WERI-Rb-1 (cell line): ENCODE data around the gene PROCR.
"Not testable (repeated sequence)": the region's sequence is repeated elsewhere in the genome, so short reads cannot be mapped to it uniquely, and the experiment has no call there.

Source experiments
- DNase-seq: peaks from one replicate; pipeline ENCODE4 v3.0.0-alpha.2; 2020
- H3K27ac ChIP-seq: fragments of 250-450 bp; sonication (Bioruptor Pico); 2 replicates; pipeline ENCODE4 v1.5.1; 2020; ENCODE audit warnings: mild to moderate bottlenecking, moderate library complexity
- H3K27me3 ChIP-seq: fragments of 250-450 bp; sonication (Bioruptor Pico); 2 replicates; pipeline ENCODE4 v1.5.1; 2021; ENCODE audit warnings: mild to moderate bottlenecking, low read depth, moderate library complexity; ENCODE audit not compliant: insufficient read depth, severe bottlenecking
- H3K36me3 ChIP-seq: fragments of 250-450 bp; sonication (Bioruptor Pico); 2 replicates; pipeline ENCODE4 v1.5.1; 2020; ENCODE audit warnings: mild to moderate bottlenecking, moderate library complexity
- H3K4me3 ChIP-seq: 2 replicates; pipeline ENCODE4 v1.5.1; 2011; ENCODE audit warnings: low read depth, mild to moderate bottlenecking, control low read depth, low read length
- H3K9me3 ChIP-seq: fragments of 250-450 bp; sonication (Bioruptor Pico); 2 replicates; pipeline ENCODE4 v1.5.1; 2021; ENCODE audit warnings: mild to moderate bottlenecking, moderate library complexity; ENCODE audit not compliant: severe bottlenecking
- TF ChIP-seq, protein P1 (sequence below): IDR thresholded peaks from 2 replicates; pipeline ENCODE4 v1.5.1; 2011; ENCODE audit warnings: low read depth, mild to moderate bottlenecking, control low read depth, inconsistent platforms, low read length

PROCR gene

DNA sequence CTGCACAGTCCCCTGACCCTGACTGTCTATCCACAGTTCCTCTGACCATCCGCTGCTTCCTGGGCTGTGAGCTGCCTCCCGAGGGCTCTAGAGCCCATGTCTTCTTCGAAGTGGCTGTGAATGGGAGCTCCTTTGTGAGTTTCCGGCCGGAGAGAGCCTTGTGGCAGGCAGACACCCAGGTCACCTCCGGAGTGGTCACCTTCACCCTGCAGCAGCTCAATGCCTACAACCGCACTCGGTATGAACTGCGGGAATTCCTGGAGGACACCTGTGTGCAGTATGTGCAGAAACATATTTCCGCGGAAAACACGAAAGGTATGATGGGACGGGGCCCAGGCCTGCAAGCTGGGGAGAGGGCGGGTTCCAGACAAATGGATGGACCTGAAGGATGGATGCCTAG is 4.3 kb downstream of the PROCR start:
- TF ChIP-seq, protein P1, sequence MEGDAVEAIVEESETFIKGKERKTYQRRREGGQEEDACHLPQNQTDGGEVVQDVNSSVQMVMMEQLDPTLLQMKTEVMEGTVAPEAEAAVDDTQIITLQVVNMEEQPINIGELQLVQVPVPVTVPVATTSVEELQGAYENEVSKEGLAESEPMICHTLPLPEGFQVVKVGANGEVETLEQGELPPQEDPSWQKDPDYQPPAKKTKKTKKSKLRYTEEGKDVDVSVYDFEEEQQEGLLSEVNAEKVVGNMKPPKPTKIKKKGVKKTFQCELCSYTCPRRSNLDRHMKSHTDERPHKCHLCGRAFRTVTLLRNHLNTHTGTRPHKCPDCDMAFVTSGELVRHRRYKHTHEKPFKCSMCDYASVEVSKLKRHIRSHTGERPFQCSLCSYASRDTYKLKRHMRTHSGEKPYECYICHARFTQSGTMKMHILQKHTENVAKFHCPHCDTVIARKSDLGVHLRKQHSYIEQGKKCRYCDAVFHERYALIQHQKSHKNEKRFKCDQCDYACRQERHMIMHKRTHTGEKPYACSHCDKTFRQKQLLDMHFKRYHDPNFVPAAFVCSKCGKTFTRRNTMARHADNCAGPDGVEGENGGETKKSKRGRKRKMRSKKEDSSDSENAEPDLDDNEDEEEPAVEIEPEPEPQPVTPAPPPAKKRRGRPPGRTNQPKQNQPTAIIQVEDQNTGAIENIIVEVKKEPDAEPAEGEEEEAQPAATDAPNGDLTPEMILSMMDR = no peak

DNA sequence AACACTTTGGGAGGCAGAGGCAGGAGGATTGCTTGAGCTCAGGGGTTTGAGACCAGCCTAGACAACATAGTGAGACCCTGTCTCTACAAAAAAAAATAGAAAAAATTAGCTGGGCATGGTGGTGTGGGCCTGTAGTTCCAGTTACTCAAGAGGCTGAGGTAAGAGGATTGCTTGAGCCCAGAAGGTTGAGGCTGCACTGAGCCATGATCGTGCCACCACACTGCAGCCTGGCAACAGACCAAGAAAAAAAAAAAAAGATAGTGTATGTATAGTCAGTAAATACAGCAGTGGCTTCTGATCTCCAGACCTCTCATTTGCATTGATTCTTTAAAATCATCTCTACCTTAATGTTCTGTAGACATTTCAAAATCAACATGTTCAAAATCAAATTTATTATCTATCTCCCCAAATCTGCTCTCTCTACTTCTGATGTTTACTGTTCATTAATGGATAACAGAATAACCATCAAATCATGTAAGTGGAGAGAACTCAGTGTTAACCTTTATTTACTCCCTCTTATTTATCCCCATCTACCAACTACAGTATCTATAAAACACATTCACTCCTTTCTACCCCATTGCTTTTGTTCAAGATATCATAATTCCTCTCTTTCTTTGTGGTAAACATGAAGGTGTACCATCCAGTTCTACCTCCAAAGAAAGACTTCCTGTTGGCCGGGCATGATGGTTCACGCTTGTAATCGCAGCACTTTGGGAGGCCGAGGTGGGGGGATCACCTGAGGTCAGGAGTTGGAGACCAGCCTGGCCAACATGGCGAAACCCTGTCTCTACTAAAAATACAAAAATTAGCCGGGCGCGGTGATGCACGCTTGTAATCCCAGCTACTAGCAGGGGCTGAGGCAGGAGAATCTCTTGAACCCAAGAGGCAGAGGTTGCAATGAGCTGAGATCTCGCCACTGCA is 7.7 kb downstream of the PROCR start:
- H3K4me3 ChIP-seq = no peak overlapping the region
- peaks cover 26% of the 10 kb centered on the region for H3K36me3 ChIP-seq
- DNase-seq = no peak
- no peaks in the 10 kb centered on the region for H3K27me3 ChIP-seq
- H3K27ac ChIP-seq = no peak overlapping the region
- TF ChIP-seq, protein P1 = no peak
- peaks cover 3% of the 10 kb centered on the region for H3K9me3 ChIP-seq

More for the DNA sequence above, 4.3 kb downstream of the PROCR start:
- Histone ChIP-seq H3K36me3 (peaks cover 28% of the 10 kb centered on the region), H3K9me3 (no peaks in the 10 kb centered on the region), H3K27me3 (no peaks in the 10 kb centered on the region), H3K4me3 (no peak overlapping the region), H3K27ac (no peak overlapping the region)
- DNase-seq = no peak

DNA sequence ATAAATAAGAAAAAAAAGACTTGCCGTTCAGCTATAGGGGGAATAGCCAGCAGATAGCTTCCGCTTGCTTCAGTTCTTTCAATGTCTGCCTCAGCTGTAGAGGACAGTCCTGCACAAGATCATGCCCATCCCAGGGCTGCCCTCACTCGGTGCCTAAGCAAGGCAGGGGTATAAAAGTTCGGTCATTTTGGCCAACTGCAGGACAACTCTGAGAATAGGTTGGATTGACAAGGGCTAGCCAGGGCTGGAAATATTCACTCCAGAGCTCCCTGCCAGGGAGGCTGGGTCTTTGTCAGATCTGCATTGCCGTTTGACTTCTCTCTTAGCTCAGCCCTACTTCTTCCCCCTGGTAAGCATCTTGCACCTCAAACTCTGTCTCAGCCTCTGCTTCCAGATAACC is 8.4 kb downstream of the PROCR start:
- Histone ChIP-seq H3K36me3 (peaks cover 24% of the 10 kb centered on the region), H3K4me3 (no peak overlapping the region), H3K9me3 (peaks cover 3% of the 10 kb centered on the region), H3K27me3 (no peaks in the 10 kb centered on the region), H3K27ac (no peak overlapping the region)
- TF ChIP-seq, protein P1 = no peak
- DNase-seq = no peak

DNA sequence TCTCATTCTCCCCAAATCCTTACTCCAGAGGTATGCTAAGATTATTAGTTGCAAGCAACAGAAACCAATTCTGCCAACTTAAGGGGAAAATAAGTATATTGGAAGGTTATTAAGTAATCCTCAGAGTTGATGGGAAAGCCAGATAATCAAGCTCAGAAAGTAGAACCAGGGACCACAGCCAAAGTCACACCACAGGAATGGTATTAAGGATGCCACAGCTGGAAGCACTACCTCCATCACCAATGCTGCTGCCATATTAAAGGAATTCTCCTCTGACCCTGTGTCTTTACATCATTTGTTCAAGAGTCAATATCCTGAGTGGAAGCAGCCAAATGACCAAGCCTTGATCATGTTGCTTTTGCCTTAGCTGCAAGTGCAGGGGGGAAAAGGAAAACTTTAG is 9.9 kb downstream of the PROCR start:
- TF ChIP-seq, protein P1 = no peak
- Histone ChIP-seq H3K27me3 (no peaks in the 10 kb centered on the region), H3K36me3 (peaks cover 15% of the 10 kb centered on the region), H3K4me3 (no peak overlapping the region), H3K9me3 (peaks cover 3% of the 10 kb centered on the region), H3K27ac (no peak overlapping the region)
- no peak for DNase-seq

DNA sequence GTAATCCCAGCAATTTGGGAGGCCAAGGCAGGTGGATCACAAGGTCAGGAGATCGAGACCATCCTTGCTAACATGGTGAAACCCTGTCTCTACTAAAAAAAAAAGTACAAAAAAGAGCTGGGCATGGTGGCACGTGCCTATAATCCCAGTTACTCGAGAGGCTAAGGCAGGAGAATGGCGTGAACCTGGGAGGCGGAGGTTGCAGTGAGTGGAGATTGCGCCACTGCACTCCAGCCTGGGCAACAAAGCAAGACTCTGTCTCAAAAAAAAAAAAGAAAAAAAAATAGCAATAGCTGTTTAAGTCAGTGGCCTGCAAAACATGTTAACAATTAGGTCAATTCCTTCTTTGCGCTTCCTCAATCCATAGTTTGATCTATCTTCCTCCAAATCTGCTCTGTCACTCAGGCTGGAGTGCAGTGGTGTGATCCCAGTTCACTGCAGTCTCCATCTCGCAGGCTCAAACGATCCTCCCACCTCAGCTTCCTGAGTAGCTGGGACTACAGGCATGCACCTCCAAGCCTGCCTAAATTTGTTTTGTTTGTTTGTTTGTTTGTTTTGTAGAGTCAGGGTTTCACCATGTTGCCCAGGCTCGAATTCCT is 14.9 kb downstream of the PROCR start:
- H3K4me3 ChIP-seq, H3K9me3 ChIP-seq, H3K27ac ChIP-seq, H3K36me3 ChIP-seq, DNase-seq, H3K27me3 ChIP-seq: not testable (repeated sequence)

DNA sequence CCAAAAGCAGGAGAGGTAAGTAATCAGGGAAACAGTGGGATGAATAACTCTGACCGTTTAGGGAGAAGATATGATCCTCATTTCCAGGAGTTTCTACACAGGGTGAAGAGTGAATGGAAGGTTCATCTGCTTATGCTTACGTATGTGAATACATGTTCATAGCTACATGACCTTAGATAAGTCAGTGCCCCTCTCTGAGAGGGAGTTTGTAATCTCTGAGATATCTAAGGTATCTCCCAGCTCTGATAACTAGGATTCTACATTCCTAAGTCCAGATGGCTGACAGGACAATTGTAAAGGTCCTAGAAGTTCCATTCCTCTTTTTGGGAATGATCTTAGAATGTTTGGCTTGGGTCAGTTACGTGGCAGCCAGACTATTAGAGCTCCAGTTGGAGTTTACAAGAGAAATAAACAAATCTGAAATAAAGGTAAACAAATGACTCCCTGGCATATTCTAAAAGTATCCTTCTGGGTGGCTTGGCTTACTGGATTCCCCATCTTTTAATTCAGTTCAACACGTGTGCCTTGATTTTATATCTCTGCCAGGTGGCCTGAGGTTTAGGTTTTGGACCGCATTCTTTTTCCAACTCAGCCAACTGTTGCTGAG is 15.8 kb downstream of the PROCR start:
- no peak overlapping the region for H3K27ac ChIP-seq
- H3K9me3 ChIP-seq = peaks cover 5% of the 10 kb centered on the region
- no peaks in the 10 kb centered on the region for H3K36me3 ChIP-seq
- no peak overlapping the region for H3K4me3 ChIP-seq
- TF ChIP-seq, protein P1 = no peak
- H3K27me3 ChIP-seq = no peaks in the 10 kb centered on the region
- DNase-seq = no peak

DNA sequence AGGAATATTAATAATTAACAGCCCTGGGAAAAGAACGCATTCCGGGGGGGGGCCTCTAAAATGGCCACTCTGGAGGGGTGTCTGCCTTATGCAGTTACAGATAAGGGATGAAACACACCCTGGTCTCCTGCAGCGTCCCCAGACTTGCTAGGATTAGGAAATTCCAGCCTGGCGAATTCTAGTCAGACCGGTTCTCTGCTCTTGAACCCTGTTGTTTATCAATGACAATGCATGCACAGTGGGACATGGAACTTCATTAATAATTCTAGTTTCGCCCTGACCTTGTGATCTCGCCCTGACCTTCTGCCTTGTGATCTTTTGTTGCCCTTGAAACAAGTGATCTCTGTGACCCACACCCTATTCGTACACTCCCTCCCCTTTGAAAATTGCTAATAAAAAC is 17.4 kb downstream of the PROCR start:
- not testable (repeated sequence) for DNase-seq, H3K36me3 ChIP-seq, H3K4me3 ChIP-seq, H3K27ac ChIP-seq, H3K9me3 ChIP-seq, H3K27me3 ChIP-seq
